Measurements from ENCODE around the gene RUNX2.

RUNX2 gene

DNA sequence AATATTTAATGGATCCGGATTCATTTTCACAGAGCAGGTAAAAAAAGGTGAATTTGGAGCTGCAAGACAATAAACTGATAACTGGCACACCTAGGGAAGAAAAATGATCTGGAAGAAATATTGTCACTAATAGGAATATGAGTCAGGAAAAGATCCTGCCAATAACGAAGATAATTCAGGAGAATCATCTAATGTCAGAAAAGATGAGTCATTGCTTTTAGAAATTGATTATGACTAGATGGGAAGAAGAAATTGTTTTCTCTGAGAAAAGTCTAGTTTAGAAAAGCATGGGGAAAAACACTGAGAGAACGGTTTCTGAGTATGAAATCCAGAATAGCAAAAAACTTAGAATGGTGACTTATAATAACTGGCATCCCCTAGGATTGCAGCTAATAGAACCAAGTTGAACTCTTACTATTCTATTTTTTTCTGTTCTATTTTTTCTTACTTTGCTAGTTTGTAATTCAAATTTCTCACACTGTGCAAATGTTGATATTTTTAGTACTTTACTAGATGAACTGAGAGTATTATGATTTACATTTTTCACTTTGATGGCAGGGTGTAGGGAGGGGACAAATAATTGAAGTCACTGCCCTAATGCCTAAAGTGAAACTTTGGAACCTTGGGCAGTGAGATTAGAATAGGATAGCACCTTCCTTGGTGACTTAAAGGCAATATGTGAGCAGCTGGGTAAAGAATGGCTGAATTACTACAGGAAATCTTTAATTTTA is 87.8 kb downstream of the RUNX2 start:
- no peak for DNase-seq

DNA sequence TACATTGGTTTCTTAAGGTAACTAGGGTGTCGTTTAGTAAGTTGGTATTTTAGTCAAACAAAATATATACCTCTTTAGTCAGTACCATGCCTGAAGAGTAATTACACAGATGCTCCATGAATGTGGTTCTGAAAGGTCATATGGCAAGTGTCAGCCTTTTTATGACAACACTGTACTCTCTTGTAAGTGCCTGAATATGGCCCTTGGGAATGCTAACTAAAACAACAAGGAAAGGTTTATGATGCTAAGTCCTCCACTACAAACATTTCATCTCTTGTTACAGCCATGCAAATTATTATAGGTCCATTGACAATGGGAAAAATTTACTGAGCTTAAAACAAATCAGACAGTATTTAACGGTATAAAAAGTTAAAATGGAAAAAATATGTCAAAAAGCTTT is 88.6 kb downstream of the RUNX2 start:
- no peak for DNase-seq

DNA sequence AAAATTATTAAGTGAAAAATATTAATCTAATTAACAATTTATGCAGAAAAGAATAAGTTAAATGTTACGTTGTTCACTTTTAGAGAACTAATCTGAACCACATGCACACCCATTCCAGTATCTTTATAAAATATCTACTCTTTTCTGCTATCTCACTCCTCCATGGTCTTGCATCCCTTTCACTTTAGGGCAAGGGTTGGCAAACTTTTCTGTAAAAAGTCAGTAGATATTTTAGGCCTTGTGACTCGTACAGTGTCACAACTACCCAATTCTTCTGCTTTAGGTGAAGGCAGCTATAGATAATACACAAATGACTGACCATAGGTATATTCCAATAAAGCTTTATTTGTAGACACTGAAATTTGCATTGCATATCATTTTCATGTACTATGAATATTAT is 89.3 kb downstream of the RUNX2 start:
- DNase-seq, result no peak

DNA sequence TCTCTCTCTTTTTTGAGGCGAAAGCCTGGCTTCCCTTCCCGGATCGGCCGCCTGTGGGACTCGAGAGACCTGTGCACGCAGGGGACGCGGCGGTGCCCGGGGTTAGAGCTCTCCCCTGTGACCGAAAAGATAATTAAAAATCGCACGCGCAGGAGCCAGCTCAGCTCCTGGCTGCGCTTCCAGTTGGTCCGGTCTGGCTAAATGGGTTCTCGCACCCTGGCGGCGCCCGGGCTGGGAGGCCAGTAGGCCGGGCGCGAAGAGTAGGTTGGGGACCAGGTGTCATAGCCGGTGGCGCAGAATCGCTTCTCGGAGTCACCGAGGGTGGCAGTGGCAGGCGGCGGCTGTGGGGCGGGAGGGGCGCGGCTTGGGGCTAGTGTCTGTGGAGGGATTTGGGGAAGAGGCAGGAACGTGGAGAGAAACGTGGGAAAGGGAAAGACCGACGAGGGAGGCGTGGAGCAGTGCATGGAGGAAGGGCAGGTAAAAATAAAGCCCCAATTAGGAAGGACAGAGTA is 91.5 kb downstream of the RUNX2 start:
- DNase-seq, result peak; percentile 75

DNA sequence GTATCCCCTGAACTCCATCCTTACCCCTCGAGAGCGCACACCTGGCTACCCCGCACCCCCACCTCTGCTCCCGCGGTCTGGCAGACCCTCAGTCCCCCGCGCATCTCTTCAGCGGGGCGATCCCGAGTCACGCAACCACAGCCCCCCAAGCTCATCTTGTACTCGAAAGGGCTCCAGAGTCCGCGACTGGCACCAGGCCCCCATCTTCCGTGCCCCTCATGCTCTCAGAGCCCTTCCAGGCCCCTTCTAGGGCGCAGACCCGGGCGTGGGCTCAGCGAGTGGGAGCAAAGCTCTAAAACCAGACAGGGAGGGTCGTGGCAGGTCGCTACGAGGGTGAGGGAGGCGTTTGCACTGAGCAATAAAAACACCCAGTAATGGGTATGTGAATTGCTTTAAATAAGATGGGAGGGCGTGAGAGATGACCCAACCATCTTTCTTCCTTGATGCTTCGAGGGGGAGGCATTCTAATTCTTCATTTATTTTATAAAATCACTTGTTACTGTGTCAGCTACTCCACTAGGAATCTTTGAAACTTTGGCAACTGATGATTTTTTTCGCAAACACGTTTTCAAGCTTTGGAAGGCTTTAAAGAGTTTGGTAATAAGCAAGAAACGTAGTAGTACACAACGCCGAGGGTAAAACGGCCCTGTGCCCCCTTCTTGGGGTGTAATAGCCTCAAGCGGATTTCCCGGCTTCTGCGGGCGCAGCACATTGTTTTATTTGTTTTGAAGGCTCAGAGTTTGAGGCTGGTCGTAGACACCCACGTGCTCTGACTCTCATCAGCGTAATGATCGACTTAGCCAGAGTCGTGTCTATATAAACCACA is 92.2 kb downstream of the RUNX2 start:
- peak; percentile 79 for DNase-seq

DNA sequence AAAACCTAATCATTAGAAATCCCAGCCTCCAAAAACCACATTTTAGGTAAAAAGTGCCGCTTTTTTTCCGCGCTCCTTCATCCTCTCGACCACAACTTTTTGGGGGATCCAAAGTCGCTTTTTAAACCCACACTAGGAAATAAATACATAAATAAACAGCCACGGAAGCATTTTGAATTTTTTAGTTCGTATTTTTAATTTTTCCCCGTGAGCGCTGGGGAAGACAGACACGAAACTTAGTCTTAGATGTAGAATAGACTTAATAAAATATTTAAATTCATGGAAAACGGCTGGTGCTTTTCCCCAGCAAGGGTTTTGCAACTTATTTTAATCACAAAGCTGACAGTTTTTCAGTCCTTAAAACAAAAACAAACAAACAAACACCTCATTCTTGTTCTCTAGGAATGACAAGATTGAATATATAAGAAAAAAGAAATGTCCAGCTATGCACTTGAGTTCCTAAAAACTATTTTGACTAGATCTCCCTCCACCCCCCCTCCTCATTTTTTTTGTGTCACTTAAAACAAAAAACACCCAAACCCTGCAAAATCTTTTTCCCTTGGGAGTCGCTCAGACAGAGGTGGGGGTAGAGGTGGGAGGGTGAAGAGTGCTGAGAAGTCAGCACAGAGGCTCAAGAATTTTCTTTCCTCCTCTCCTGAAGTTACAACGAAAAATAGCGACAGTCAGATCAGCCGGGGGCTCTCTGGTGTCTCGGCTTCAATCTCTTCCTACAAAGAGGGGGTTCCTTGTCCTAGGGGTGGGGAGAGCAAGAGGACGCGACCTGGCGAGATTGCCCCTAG is 93.0 kb downstream of the RUNX2 start:
- DNase-seq, result no peak

DNA sequence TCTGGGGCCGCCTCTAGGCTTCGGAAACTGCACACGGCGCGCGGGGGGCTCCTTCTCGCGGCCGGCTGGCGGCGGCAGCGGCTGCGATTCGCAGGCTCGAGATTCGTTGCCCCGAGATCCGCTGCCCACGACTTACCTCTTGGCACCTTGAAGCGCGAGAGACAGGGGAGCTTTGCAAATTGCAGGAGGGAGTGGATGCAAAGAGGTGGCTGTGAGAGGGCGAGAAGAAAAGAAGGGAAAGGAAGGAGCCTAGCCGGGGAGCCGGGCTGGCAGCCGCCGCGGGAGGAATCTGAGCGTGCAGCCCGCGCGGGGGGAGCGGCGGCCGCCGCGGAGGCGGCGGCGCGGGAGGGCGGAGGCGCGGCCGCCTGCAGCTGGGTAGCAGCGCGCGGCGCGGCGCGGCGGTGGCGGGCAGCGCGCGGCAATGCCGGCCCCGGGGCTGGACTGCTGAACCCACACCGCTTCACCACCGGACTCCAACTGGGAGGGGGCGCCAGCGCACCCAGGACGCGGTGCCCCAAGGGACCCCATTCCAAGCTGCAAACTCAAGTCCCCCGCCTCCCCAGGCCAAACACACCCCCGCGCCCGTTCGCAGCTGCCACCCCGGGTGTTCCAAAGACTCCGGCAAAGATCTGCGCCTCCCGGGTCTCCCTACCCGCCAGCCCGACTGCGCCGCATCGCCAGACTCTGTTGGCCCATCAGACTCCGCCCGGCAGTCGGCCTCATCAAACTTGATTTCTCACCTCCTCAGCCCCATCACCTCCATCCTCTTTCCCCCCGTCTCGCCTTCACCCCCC is 93.8 kb downstream of the RUNX2 start:
- DNase-seq, result peak; percentile 80

DNA sequence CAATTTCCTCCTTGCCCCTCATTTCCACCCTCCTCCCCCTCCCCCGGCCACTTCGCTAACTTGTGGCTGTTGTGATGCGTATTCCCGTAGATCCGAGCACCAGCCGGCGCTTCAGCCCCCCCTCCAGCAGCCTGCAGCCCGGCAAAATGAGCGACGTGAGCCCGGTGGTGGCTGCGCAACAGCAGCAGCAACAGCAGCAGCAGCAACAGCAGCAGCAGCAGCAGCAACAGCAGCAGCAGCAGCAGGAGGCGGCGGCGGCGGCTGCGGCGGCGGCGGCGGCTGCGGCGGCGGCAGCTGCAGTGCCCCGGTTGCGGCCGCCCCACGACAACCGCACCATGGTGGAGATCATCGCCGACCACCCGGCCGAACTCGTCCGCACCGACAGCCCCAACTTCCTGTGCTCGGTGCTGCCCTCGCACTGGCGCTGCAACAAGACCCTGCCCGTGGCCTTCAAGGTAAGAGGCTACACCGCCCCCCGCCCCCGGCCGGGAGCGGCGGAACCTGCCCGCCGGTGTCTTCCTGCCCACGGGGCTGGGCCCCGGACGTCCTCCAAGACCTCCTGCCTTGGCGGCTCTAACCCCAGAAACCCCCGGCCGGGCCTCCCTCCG is 94.5 kb downstream of the RUNX2 start:
- DNase-seq, result peak; percentile 72

DNA sequence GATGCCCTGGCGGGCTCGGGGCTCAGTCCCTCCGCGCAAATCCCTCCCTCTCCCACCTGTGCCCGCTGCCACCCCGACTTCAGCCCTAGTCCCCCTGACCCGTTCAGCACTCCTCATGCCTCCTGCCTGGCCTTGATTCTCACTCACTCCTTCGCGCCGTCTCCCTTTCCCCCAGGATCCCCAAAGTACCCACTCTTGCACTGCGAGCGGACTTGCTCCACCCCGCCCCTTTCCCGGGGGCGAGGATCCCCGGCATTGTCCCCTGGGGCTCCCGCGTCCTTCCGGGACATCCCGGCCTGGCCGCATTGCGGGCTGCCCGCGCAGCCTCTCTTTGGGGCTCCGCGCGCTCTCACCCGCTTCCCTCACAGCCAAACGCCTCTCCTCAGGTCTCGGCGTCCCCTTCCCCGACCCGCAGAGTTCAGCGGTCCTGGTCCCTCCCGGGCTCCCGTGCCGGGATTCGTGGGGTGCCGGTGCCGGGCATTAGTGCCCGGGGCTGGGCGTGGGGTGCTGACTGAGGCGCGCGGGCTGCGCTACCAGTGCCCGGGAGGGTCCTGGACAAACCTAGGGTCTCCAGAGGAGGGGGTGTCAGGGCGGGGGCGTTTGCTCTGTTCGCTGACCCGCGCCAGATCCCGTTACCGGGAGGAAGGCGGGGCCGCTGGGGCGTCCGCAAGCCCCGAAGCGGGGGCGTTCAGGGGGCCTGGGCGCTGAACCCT is 95.1 kb downstream of the RUNX2 start:
- peak; percentile 57 for DNase-seq

DNA sequence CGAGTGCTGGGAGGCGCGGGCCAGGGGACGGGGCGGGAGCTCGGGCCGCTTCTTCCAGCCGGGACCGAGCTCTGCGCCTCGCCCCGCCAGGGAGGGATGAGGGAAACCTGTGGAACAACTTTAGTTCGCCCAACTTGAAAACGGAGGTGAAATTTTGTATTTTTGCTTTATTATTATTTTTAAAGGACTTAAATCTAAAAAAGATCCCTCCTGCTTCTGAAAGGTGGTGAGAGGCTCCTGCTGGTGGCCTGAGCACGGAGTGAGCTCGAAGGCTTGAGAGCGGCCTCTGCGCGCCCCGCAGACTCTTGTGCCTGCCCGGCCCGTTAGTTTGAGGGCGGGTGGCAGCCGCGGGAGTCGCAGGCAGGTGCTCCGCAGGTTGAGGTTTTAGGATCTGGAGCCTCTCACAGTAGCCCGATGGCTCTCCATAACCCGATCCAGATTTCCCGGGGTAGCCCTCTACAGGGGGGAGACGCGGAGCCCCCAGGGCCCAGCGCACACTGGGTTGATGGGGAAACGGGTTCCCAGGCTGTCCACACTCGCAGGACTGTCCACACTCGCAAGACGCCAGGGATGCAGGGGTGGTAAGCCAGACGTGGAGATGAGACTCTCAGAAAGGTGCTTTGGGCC is 95.8 kb downstream of the RUNX2 start:
- peak; percentile 47 for DNase-seq

DNA sequence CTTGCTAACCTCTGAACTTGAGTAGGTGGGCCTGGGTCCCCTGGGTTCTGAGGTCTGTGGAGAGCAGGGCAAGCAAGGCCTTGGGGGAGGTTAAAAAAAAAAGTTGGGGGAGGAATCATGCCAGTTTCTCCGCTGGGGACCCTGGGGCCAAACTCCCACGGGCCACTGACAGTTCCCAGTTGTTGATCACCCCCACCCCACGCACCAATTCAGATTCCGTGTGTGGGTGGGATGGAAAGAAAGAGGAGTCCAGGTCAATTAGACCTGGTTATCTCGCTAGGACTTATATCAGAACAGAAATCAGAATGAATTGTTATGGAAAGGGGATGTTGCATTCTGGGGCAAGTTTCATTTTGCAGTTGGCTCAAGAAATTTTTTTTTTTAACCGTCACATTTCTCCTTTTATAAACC is 96.3 kb downstream of the RUNX2 start:
- DNase-seq, result peak; percentile 46

DNA sequence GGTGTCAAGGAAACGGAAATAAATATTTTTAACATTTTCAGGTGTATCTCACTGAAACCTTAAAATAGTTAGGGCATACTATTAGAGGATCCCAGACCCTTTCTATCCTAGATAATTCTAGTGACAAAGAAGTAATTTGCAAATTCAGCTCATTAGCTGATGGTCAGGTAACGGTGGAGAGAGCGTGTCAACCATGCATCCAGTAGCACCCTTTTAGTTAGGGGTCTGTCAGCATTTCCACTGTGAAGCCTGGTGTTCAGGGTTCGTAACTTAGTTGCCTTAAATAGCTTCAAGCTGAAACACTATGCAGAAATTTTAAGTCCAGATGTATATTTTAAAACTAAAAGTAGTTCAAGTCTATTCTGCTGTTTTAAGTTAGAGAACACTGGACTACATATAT is 98.1 kb downstream of the RUNX2 start:
- DNase-seq, result no peak

DNA sequence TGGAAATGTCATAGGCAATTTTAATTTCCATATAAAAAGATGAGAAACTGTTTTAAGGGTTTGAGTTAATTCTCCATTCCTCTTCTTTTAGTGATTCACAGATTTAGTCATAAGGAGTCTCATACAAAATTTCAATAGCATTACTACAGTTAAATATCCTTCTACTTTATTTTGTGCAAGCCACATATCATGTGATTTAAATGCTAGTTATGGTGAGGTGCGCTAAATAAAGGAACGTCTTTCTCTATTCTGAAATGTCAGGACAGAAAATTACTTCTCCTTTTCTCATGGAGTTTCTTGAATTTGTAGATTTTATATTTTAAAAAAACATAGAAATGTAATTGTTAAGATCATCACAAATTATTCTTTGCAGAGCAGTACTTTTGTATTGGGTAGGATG is 99.6 kb downstream of the RUNX2 start:
- DNase-seq, result no peak

DNA sequence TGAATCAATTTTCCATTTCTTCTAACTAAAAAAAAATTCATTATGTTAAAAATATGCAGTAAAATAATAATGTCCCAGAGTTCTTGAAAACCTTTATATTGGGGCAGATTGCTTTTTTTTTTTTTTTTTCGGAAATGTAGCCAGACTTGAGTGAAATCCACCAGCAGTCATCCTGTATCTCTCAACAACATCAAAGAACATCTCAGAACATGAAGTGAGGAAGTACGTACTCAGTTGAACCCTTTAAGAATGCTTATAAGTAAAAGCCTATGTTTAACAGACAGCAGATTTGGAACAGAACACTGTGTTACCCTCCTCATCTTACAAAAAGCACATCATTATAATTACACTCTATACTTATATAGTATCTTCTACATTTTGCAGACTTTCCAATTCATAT is 100.6 kb downstream of the RUNX2 start:
- no peak for DNase-seq

DNA sequence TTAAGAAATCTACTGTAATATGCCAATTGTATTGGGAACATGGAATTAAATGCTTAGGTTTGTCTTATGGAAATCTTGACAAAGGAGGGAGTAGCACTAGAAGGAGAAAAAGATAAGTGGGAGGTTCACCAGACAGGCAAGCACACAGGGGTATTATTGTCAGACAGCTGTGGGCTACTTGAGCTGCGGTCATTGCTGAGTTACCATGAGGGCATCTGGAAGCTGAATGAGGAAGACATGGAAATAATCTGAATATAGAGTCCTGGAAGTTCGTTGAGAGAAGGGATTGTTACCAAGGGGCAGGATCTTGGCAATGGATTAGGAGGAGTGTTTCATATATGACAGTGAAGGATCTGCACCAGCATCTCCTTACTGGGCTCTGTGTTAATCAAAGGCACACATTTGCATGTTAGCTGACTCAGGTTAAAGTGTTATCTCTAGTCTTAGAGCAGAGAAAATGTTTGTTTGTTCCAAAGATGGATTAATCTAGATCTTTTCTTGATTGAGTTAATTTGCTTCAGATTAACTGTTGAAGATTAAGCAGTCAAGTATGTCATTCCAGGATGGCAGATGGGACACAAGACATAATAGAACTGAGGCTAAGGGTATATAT is 102.6 kb downstream of the RUNX2 start:
- DNase-seq, result no peak

DNA sequence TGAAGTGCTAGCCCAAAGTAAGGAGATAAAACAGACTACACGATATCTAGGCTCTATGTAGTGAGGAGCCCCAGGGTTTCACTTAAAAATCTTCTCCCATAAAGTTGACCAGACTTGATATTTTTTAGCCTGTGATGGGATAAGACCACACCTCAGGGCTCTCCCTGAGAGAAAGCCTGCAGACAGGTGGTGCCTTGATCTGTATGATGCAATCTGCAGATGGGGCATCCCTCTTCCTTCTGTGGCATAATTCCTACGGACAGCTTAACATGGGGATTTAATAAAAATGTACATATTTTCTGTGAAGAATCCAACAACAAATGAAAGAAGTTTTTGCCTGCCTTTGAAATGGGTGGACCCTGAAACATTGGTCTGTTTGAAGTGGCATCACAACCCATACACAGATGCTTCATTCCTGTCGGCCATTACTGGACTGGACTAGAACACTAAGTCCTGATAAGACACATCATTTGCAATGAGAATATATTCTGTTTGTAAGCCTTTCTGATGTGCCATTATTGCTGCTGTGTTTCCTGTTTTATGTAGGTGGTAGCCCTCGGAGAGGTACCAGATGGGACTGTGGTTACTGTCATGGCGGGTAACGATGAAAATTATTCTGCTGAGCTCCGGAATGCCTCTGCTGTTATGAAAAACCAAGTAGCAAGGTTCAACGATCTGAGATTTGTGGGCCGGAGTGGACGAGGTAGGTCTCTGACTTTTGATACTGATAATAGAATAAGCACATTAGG is 103.4 kb downstream of the RUNX2 start:
- no peak for DNase-seq

DNA sequence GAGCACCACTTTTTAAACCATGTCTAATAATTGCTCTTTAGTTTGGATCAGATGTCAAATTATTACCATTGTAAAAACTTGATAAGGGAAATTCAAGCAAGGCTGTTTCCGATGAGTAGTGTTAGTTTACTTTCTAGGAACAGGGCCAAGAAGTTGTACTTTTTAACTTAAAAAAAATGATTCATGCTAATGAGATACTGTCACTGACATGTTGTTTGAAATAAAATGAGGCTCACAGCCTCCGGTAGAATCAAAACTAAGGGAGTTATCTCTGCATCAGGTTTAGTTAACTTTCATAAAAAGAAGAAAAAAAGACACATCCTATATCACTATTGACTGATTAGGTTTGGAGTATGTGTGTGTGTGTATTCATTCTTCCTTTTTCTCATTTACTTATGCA is 104.8 kb downstream of the RUNX2 start:
- no peak for DNase-seq

DNA sequence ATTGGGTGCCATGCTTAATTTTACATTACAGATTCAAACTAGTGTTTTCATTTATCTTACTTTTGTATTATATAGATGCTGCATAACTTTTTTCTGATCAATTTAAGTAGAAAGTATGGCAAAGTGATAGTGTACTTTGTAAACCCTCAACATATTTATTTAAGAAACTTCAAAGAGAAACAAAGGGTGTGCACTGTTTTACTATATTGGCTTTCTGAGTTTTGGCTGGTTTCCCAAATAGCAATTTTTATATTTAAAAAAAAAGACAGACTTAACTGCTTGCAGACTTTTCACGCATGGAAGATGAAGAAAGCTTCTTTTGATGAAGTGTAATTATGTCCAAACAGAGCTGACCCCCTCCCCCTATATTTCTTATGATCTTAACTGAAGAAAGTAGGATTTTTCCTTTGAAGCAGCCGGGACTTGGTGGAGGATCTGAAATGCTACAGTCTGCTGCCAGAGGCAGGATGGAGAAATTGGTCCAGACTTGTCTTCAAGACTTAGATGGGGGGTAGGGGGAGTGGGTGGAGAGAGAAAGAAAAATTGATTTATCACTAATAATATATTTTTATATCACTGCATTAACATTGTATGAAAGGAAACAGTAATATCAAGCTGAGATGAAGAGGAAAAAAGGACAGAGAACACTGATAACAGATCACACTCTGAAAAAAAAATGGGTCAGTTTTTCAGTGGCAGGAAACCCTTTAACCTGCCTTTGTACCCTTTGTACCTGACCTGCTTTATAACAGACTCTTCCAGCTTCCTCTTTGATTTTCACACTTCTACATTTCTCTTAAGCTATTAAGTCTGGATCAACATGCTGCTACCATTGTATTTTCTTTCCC is 105.6 kb downstream of the RUNX2 start:
- no peak for DNase-seq

DNA sequence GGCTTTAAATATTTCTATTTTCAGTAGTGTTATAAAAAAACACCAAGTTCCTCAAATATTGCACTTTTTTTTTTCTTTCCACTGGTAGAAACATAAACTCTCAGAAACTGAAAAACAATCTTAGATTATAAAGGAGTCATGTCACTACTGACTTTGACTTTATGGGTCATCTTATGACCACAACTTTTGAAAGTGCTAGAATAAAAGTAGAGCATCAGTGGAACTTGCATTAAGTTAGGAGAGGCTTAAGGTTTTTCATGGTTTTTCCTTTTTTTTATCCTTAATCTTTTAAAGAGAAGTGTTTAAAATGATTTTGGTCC is 106.2 kb downstream of the RUNX2 start:
- DNase-seq, result peak; percentile 57
